Thoracic aorta (tissue), 2 donors: ENCODE measurements around the gene GLT1D1. TPM values are rescaled to one million over a fixed set of nuclear protein-coding genes. Genes with fewer than 3 reads are reported as not detected.

ENCODE experiments used
- ATAC-seq: fragments of 150-250 bp; one replicate; pipeline ENCODE4 v1.8.0; 2017; ENCODE audit warnings: low read depth; ENCODE audit not compliant: insufficient number of reproducible peaks, low FRiP score
- DNase-seq: peaks from one replicate; pipeline ENCODE4 v3.0.0-alpha.2; 2020; ENCODE audit warnings: low spot score
- H3K27ac ChIP-seq, 2 donors: fragments of 200-600 bp; sonication (generic); 1 replicate in 1 of 2; 2 replicates in 1 of 2; pipeline ENCODE4 v1.5.1; 2016; ENCODE audit warnings: mild to moderate bottlenecking in 2 of 2, moderate library complexity in 2 of 2
- H3K27me3 ChIP-seq: fragments of 200-600 bp; sonication (generic); replicated peaks from 2 replicates; pipeline ENCODE4 v1.6.0; 2016; ENCODE audit warnings: mild to moderate bottlenecking; ENCODE audit not compliant: insufficient read depth
- H3K36me3 ChIP-seq: fragments of 200-600 bp; sonication (generic); one replicate; pipeline ENCODE4 v1.5.1; 2016
- H3K4me1 ChIP-seq, 2 donors: fragments of 200-600 bp; sonication (generic); 1 replicate in 1 of 2; 2 replicates in 1 of 2; pipeline versions ENCODE4 v1.5.1 to v1.6.0; 2016; ENCODE audit warnings: low read depth in 2 of 2, mild to moderate bottlenecking in 1 of 2; ENCODE audit not compliant: control insufficient read depth in 1 of 2
- H3K4me3 ChIP-seq: fragments of 200-600 bp; sonication (generic); 2 replicates; pipeline ENCODE4 v1.5.1; 2016; ENCODE audit warnings: mild to moderate bottlenecking
- H3K9me3 ChIP-seq: fragments of 200-600 bp; sonication (generic); 2 replicates; pipeline ENCODE4 v1.5.1; 2016
- CTCF ChIP-seq: fragments of 200-600 bp; sonication (generic); IDR thresholded peaks from one replicate; pipeline ENCODE4 v1.5.1; 2019; ENCODE audit warnings: antibody characterized with exemption
- total RNA-seq, 2 donors: library from RNA; depleted of rRNA; stranded (reverse); fragments of >200 nt; gene quantifications; one replicate each; pipeline versions ENCODE4 v1.1.0 to v1.2.3, GENCODE V29; 2016

Gene GLT1D1
- total RNA-seq, 2 donors from 2014 or later, result 0.68 to 0.85 TPM

GRCh38 chr12:129028844-129029243 lies 175.6 kb downstream of the GLT1D1 start:
- TF ChIP-seq CTCF, result no peak
- no peak overlapping the region for H3K4me3 ChIP-seq
- H3K27me3 ChIP-seq, result no peaks in the 10 kb centered on the region
- H3K36me3 ChIP-seq, result no peaks in the 10 kb centered on the region
- H3K27ac ChIP-seq, result no peak overlapping the region
- ATAC-seq, result no peak
- H3K4me1 ChIP-seq, result no peaks in the 10 kb centered on the region
- H3K9me3 ChIP-seq, result no peaks in the 10 kb centered on the region
- no peak for DNase-seq

Other genes with a start within 250 kb of the GLT1D1 start
- gene SLC15A4, start 29.5 kb upstream of the GLT1D1 start, total RNA-seq, result 100 to 1,000 TPM; 116 to 165 TPM